SKM-1 (cell line): Measurements from ENCODE around the gene KCNN3.
A peak's percentile ranks its signal among the peaks of the same experiment; 100 is the strongest.

Source experiments
- DNase-seq: peaks from one replicate; lab custom pipeline; 2025; ENCODE audit not compliant: unreplicated experiment; lab: John Stamatoyannopoulos, UW

The KCNN3 gene

DNA sequence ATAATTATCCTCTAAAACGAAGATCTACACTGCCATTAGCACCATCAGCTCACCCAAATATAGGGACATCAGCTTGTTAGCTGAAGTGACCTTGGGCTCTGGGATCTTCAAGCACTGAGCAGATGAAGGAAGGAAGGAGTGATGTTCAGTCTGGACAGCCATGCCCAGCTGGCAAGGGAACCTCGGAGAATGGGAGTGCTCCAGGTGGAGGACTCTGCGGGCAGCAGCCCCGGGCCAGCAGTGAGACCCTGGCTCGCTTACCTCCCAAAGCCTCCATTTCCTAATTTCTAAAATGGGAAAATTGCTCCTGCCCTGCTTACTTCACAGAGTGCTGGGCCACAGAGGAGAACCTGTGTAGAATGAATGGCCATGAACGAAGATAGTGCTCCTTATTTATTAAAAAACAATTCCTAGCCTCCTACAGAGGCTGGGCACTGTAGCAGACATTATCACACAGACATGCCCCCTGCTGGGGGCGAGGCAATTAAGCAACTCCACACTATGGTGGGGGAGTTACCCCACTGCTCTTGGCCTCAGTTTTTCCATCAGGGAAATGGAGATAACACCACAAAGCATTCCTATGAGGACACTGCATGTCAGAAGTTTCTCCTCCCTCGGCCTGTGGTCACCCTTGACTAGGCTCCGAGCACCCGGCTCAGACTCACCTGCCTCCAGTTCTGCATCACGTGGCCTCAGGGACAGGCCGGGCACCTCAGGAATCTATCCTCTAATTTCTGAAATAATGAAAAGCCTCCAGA is 117.6 kb downstream of the KCNN3 start:
- no peak for DNase-seq

DNA sequence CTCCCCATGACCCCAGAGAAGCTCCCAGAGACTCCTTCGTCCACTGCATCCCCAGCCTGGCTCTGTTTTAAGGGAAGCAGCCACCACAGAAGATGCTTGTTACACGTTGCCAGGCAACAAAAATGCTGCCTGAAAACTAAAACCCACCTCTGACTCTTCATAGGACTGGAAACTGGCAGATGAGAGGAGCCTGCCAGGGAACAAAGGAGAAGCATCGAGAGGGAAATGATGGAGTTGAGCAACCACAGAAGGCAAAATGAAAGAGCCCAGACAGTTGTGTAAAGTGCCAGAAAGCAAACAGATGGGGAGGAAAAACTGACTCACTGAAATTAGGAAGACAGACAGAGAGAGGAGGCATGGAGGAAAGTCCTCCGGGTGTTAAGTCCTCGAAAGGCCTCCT is 118.4 kb downstream of the KCNN3 start:
- DNase-seq, result peak; percentile 95

DNA sequence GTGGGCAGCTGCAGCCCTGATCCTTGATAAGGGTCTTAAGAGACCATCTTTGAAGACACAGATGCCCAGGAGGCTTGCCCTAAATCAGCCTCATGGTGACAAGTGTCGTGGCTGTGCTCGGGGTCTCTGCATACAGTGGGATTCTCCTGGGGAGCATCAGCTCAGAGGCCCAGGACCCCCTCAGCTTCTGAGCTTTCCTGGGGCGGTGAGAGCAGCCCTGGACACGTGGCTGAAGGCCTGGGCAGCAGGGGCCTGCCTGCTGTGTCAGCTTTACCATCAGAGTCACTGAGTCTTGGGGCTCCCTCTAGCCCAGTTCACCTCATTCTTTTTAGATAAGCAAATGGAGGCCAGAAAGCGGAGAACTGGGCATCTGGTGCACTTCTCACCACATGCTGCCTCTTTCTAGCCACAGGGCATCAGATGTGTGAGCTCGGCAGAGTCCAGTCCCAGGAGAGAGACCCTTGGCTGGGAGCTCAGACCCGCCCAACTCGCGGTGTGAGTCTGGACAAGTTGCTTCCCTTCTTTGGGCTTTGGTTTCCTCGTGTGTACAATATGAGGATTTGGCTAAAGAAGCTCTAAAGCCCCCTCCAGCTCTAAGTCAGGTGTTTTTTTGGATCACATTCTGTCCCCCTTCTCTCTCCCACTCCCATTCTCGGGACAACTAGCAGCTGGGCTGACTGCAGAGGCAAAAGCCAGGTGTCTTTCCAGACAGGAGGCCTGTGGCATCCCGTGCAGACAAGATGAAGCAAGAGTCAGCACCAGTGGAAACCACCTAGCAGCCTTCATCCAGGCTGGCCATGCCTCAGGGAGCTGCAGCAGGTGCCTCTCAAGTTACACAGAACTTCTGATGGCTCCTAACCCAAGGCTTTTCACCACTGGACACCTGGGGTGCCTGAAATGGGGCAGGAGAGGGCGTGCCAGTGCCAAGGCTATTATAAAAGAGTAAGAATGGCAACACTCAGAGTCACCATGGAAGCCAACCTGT is 119.1 kb downstream of the KCNN3 start:
- no peak for DNase-seq

DNA sequence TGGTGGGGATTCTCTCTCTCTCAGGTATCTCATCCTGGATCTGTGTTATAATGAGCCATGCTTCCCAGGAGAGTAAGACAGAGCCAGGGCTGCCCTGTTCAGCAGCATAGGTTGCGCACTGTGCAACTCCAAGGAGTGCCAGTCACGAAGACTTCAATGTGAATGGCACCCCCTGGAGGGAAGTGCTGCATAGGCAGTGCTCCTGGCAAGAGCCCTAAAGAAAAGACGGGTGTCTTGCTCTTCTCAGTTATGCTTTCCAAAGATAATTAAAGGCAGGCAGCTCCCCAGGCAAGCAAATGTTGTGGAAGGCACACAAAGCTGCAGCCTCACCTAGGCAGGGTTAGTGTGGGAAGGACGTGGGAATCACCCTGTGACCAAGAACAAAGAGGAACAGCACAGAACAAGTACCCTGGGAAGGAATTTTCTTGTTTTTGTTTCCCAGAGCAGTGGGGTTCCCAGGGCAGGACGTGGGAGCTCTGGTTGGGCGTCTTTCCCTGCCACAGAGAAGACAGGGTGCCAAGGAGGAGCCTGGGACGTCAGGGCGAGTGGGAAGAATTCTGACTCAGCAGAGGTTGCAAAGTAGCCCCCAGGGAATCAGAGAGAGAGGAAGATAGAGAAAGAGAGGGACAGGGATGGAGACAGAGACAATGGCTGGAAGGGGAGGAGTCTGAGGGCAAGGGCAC is 120.9 kb downstream of the KCNN3 start:
- no peak for DNase-seq

DNA sequence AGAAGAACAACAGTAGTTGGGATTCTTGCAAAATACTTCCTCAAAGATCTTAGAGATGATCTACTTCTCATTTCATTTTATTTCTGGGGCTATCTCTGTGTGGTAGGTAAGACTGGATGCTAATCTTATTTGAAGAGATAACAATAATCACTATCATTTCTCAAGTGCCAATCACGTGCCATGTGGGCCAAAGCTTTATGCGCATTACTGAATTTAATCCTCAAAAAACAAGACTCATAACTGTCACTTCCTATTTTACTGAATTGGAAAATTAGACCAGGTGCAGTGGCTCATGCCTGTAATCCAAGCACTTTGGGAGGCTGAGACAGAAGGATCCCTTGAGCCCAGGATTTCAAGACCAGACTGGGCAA is 121.7 kb downstream of the KCNN3 start:
- peak; percentile 60 for DNase-seq

DNA sequence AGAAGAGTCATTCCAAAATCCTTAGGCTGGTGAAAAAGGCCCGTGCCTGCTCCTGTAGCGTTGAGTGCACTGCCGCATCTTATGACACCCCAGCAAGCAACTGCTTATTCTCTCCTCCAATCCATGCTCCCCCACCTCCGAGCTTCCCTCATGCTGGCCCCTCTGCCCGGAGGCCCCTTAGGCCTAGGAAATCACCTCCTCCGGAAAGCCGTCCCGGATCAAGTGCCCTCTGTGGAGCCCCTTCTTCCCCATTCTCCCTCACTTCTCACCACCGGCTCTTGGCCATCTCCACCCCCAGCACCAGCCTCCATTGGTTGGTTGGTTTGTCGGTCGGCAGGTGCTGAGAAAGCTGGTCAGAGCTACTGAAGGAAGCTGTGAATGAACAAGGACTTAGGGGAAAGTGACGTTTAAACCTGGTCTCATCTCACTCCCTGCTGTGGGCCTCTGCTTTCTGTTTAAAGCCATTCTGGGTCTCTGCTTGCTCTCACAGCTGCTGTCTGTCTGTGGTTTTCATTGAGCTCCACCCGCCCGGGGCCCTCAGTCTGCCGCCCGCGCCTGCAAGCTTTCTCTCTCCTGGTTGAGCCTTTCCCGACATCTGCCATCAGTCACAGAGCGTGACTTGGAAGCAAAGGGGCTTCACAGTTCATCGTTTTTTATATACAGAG is 122.2 kb downstream of the KCNN3 start:
- no peak for DNase-seq

DNA sequence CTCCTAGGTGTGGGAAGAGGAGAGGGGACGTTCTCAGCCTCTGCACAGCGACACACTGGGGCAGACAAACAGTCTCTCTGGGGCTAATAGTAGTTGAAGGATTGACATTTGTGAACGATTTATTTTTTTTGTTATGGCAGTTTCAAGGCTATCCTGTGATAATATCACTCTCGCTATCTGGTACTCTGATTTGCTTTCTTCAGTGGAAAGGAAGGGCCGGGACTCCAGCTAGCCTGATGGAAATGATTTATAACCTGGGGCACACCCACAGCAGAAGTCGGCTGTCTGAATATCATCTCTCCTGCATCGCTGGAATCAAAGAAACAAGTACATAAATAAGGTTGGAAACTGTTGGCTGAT is 122.7 kb downstream of the KCNN3 start:
- DNase-seq, result no peak

DNA sequence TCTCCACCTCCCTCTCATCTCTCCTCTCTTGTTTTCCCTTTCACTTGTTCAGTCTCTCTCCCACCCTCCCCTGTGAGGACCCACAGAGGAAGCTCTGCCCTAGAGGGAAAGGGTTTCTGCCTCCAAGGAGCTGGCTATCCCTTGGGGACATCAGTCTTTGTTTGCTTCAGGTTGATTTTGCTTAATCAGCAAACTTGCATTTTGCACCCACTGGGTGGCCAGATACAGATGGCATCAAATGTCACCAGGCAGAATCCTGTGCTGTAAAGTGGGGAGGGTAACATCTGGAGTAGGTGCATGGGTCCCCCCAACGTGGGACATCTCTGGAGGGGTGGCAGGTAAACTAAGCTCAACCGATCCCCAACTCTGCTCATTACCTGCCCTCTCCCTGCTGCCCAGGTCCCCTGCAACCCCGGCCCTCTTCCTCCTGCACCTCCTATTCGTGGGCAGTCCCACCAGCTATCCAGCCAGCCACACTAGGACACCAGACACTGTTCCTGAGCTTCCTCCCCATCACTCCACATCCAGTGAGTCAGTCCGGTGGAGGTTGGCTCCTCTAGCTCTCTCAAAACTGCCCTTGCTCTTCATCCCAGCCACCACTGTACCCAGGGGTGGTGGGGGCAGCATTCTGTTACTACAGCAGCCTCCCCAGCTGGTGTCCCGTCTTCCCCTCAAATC is 123.3 kb downstream of the KCNN3 start:
- no peak for DNase-seq

DNA sequence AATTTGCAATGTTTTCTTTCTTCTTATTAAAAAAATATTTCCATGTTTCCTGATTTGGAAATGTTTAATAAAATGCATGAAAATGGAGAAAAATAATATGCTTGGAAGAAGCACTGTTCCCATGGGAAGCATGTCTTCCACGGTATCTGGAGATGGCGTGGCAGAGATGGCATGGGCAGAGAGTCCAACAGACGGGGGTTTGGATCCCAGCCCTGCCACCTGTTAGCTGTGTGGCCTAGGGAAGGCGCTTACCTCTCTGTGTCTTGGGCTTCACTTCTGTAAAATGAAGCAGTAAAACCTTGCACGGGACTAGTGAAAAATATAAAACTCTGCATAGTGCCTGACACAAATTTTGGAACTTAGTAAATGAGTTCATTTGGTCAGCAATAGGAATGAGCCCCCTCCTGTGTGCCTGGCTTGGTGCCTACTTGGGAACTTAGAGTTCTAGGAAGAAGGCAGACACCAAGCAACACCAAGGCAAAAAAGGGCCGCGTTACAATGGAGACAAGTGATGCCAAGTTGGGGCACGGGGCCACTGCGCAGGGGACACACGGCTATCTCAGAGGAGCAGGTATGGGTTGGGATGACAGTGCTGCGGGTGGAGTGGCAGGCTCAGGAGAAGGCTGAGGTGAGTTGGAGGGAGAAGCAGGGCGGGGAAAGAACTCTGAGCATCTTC is 124.2 kb downstream of the KCNN3 start:
- DNase-seq, result no peak

DNA sequence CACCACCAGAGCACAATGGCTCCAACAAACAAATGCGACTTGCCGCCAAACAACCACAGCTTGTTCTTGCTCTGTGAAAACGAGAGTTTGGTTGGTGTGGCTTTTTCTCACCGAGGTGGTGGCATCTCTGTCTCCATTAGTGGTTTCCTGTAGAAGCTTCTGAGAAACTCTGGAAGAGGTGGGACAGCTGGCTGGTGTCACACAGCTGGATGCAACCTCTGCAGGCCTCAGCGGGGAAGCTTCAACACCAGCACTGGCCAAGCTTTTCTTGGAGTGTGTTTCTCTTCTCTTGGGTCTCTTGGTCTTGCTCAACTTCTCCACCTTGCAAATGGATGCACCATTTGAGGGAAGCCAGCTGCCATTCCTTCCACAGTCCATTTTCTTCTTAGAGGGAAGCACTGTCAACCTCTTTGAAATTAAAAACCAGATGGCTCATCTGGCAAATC is 124.8 kb downstream of the KCNN3 start:
- no peak for DNase-seq

DNA sequence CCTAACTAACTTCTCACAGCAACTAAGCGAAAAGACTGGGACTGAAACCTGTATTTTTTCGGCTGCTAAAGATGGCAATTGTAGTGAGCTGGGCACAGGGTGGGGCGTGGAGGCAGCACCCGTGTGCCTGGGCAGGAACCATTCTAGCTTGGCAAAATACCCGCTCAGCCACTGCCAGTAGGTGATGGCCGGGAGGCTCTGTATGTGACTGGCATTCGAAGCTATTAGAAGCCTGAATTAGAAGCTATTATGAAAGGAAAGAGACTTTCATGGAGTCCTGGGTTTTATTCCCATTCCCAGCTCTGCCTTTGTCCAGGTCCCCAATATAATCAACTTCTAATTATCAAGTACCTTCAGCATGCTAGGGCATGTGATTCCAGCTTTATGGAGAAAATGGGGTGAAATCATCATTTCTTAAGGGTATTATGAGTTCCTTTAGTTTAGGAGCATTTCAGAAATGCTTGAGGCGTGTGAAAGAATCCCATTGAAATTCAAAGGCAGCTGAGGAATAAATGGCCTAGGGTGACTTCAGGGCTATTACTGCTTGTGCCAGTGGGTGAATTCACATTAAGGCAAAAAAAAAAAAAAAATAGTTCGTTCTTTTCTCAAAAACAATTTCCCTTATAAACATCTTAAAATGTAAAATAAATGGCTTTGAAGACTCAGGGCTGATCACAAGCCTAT is 125.6 kb downstream of the KCNN3 start:
- DNase-seq, result no peak

DNA sequence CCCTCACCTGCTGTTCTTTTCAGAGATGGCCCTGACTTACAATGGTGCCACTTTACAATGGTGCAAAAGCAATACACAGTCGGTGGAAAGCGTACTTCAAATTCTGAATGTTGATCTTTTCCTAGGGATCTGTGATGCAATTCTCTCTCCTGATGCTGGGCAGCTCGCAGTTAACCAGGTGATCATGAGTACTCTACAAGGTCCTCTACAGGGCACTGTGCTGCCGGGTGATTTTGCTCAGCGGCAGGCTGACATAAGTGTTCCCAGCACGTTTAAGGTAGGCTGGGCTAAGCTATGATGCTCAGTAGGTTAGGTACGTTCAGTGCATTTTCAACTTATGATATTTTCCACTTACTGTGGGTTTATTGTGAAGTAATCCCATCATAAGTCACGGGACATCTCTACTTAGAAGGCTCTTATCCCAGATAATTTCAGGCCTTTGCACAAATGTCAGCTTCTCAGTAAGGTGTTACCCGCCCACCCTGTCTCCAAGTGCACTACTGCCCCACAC is 126.5 kb downstream of the KCNN3 start:
- DNase-seq, result no peak

DNA sequence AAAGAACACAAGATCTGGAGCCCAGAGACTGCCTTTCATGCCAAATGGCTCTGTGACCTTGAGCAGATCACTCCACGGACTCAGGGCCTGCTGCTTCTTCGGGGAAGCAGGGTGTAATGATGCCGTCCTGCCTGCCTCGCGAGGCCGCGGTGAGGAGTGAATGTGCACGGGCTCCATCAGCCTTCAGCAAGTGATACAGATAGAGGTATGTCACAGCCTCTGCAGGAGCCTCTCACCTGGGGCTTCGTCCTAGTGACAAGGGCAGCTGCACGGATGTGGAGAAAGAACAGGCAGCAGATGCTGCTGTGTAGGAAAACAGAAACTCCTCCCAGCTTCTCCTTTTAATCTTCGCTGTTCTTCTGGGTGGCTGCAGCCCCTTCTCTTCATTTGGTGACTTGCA is 127.5 kb downstream of the KCNN3 start:
- no peak for DNase-seq

DNA sequence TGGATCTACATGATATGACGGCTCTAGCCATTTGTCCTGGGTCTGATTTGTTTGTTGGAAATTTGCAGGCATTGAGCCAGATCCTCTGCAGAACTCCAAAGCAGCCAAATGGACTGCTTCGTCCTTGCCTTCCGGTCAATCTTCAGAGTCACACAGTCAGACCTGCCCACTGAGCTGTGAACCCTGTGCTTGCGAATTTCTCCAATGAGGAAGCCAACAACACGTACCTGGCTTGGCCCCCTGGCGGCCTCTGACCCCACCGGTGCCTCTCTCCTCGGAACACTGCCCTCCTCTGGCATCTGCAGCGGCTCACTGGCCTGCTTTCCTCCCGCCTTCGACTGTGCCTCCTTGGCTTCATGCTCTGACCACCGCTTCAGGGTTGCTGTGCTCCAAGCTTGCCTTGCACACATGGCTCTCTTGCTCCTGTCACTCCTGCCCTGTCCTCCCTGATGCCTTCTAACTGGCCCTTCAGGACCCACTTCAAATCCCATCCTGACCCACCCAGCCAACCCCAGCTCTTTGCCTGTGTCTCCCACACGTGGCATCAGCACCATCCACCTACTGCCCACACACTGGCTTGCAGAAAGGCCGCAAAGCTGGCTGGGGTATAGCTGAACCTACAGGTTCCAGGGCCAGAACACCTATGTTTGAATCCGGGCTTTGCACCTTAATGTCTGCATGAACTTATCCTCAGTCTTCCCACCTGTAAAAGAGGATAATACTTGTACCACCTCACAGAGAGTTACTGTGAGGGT is 128.2 kb downstream of the KCNN3 start:
- no peak for DNase-seq

DNA sequence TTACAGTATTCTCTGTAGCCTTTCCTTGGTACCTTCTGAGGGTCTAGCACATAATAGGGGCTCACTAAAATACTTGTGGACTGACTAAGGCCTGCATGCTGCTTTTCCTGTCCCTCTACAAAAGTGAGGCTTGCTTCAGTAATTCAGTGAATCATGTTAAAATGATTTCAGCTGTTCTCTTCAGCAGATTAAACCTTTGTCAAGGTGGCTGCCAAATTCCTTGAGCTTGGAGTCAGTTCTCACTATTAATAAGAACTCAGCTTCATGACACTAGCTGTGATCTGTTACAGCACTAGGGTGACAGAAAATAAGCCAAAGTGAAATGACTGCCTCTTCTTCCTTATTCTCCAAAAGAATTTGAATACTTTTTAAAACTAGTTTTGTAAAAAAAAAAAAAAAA is 128.8 kb downstream of the KCNN3 start:
- no peak for DNase-seq

DNA sequence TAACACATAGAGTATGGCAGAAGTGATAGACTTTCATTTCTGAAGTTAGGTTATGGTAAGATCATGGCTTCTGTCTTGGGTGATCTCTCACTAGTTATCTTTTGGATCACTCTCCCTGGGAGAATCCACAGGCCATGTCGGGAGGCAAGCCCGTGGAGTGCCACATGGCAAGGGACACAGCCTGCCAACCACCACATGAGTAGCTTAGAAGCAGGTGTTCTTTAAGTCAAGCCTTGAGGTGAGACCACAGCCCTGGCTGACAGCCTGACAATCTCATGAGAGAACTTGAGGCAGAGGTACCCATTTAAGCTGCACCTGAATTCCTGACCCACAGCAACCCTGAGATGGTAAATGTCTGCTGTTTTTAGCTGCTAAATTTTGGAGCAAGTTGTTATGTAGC is 130.4 kb downstream of the KCNN3 start:
- DNase-seq, result no peak

DNA sequence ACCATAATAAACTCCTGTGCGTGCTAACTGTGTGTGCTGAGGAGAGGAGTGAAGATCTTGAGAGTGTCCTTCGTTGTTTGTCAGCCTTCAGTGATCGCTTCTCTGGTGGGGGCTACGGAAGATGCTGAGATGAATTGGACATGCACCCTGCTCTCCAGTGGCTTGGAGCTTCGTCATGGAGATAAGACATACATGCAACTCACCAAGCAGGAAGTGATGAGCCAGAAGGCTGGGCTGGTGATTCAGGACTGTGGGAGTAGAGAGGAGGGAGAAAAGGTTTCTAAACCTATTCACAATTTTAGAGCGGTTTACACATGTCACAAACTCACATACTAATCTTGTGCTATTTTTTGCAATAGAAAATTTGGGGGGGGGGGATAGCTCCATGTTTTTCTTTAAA is 133.2 kb downstream of the KCNN3 start:
- DNase-seq, result peak; percentile 57

DNA sequence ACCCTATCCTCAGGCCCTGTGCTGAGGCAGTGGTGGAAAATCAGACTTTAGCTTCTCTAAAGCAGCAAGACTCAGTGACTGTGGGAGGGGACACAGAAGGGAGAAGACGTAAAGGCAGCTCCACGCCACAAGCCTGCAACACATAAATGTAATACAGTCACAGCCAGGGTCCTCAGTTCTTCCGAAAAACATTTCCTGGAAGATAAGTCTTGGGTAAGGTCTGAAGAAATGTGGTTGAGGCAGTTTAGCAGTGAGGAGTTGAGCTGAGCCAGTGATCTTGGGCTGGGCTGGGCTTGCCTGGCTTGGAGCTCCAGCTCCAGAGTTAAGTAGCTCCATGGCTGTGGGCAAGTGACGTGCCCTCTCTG is 134.3 kb downstream of the KCNN3 start:
- DNase-seq, result peak; percentile 32
